Stimulated activated CD4-positive, alpha-beta T cell treated with anti-CD3 and anti-CD28 coated beads, Interleukin-1b, Interleukin-23, amount 100 ng/mL, for 1 hour (primary cell): ENCODE measurements around the gene GPX3.

ENCODE experiments used
- DNase-seq, 2 donors: peaks; one replicate each; pipeline ENCODE4 v3.0.0-alpha.2; 2020; ENCODE audit warnings: low read depth in 2 of 2

GPX3 gene

GRCh38 chr5:151014680-151015343 is 5.6 kb upstream of the GPX3 start:
- DNase-seq = no peak

GRCh38 chr5:151015974-151016587 is 4.3 kb upstream of the GPX3 start:
- no peak for DNase-seq

- DNase-seq = no peak
These were observed 3.7 kb upstream of the GPX3 start for GRCh38 chr5:151016700-151017099.

- DNase-seq = no peak
These were observed 2.5 kb upstream of the GPX3 start for GRCh38 chr5:151017897-151018296.

GRCh38 chr5:151018846-151019245 is 1.5 kb upstream of the GPX3 start:
- no peak for DNase-seq

- no peak for DNase-seq
These were observed 1.1 kb upstream of the GPX3 start for GRCh38 chr5:151019331-151019730.

- no peak for DNase-seq
These were observed 1.4 kb downstream of the GPX3 start for GRCh38 chr5:151021746-151022145.

- no peak for DNase-seq
These were observed 2.2 kb downstream of the GPX3 start for GRCh38 chr5:151022511-151023018.

- no peak for DNase-seq
These were observed 2.7 kb downstream of the GPX3 start for GRCh38 chr5:151023047-151023615.

GRCh38 chr5:151023651-151024050 is 3.3 kb downstream of the GPX3 start:
- DNase-seq = no peak

- DNase-seq = no peak
These were observed 4.3 kb downstream of the GPX3 start for GRCh38 chr5:151024440-151025249.

- no peak for DNase-seq
These were observed 4.8 kb downstream of the GPX3 start for GRCh38 chr5:151025250-151025606.

GRCh38 chr5:151026088-151026487 is 5.7 kb downstream of the GPX3 start:
- DNase-seq = no peak

- no peak for DNase-seq
These were observed 6.3 kb downstream of the GPX3 start for GRCh38 chr5:151026679-151027078.

- no peak for DNase-seq
These were observed 7.6 kb downstream of the GPX3 start for GRCh38 chr5:151027961-151028479.

- no peak for DNase-seq
These were observed 8.3 kb downstream of the GPX3 start for GRCh38 chr5:151028717-151029116.

GRCh38 chr5:151029179-151030055 is 9.0 kb downstream of the GPX3 start:
- DNase-seq = no peak

GRCh38 chr5:151030056-151030336 is 9.6 kb downstream of the GPX3 start:
- no peak for DNase-seq

- DNase-seq = no peak
These were observed 10.0 kb downstream of the GPX3 start for GRCh38 chr5:151030379-151030778.

- no peak for DNase-seq
These were observed 11.2 kb downstream of the GPX3 start for GRCh38 chr5:151031554-151031953.

GRCh38 chr5:151033217-151033934 is 13.0 kb downstream of the GPX3 start:
- no peak for DNase-seq
